ENCODE measurements around the gene ALPL. TPM values are rescaled to one million over a fixed set of nuclear protein-coding genes. Genes with fewer than 3 reads are reported as not detected.

The ALPL gene
- total RNA-seq, 1 donor from 2014 or later, result 10.2 TPM

DNA sequence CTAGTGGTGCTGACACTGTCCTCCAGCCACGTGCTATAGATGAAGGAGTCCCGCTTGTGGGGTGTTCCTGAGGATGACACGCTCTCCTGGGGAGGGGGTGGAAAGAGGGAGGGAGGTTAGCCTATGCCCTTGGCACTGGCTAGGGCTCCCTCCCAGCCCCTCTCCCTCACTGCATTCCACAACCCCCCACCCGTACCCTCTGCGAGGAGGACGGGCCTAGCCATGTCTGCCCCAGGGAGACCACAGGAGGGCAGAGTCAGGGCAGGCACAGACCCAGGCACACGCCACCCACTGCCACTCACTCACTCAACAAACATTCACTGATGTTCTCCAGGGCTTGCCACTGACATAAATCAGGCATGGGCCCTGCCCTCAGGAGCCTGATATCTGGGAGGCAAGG lies 89.2 kb downstream of the ALPL start:
- intact Hi-C loops (cut with micrococcal nuclease), result no loop called here
- H3K27me3 ChIP-seq (ENCODE audit: low read depth), result peaks cover 59% of the 10 kb centered on the region
- no peaks in the 10 kb centered on the region for H3K9me3 ChIP-seq (replicated peaks)
- no peak for DNase-seq
- no peaks in the 10 kb centered on the region for H3K36me3 ChIP-seq
- H3K4me3 ChIP-seq, result no peak overlapping the region
- H3K4me1 ChIP-seq, result no peaks in the 10 kb centered on the region
- TF ChIP-seq, protein P1, sequence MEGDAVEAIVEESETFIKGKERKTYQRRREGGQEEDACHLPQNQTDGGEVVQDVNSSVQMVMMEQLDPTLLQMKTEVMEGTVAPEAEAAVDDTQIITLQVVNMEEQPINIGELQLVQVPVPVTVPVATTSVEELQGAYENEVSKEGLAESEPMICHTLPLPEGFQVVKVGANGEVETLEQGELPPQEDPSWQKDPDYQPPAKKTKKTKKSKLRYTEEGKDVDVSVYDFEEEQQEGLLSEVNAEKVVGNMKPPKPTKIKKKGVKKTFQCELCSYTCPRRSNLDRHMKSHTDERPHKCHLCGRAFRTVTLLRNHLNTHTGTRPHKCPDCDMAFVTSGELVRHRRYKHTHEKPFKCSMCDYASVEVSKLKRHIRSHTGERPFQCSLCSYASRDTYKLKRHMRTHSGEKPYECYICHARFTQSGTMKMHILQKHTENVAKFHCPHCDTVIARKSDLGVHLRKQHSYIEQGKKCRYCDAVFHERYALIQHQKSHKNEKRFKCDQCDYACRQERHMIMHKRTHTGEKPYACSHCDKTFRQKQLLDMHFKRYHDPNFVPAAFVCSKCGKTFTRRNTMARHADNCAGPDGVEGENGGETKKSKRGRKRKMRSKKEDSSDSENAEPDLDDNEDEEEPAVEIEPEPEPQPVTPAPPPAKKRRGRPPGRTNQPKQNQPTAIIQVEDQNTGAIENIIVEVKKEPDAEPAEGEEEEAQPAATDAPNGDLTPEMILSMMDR (IDR thresholded peaks at IDR 0.05; ENCODE audit: borderline replicate concordance), result no peak
- no peak overlapping the region for H3K27ac ChIP-seq (replicated peaks)

DNA sequence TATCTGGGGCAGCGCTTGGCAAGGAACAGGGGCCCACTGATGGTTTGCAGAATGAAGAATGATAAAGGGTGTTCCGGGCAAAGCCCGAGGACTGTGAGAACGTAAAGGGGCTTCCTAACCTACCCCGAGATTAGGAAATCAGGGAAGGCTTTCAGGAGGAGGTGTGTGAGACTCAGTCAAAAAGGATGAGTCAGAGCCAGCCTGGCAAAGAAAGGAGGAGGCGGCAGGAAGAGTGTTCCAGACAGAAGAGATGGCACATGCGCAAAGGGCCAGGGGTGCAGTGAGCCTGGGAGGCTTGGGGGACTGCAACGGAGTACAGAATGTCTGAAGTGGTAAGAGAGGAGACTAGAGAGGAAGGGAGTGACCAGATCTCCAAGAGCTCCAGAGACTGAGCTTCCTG lies 89.7 kb downstream of the ALPL start:
- TF ChIP-seq, protein P1 (IDR thresholded peaks at IDR 0.05; ENCODE audit: borderline replicate concordance), result no peak
- H3K36me3 ChIP-seq, result no peaks in the 10 kb centered on the region
- H3K9me3 ChIP-seq (replicated peaks), result no peaks in the 10 kb centered on the region
- H3K27ac ChIP-seq (replicated peaks), result no peak overlapping the region
- intact Hi-C loops (cut with micrococcal nuclease), result no loop called here
- no peaks in the 10 kb centered on the region for H3K4me1 ChIP-seq
- peaks cover 59% of the 10 kb centered on the region for H3K27me3 ChIP-seq (ENCODE audit: low read depth)
- no peak for DNase-seq
- no peak overlapping the region for H3K4me3 ChIP-seq

DNA sequence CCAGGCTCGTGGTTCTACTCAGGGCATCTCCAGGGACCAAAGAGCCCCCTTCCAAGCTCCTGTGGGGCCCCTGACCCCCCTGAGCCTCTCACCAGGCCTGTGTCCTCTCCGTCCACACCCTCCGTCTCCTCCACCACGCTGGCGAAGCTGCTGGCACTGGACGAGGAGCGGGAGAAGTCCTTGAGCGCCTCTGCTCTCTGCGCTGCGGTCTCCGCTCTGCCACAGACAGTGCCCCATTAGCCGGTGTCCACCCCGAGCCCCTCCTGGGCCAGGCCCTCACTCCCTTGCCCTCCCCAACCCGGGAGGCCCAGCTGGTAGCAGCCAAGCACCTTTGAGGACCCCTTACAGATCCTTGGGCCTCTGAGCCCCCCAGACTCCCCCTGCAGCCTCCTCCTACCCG lies 90.2 kb downstream of the ALPL start:
- peaks cover 59% of the 10 kb centered on the region for H3K27me3 ChIP-seq (ENCODE audit: low read depth)
- intact Hi-C loops (cut with micrococcal nuclease), result no loop called here
- no peak for DNase-seq

DNA sequence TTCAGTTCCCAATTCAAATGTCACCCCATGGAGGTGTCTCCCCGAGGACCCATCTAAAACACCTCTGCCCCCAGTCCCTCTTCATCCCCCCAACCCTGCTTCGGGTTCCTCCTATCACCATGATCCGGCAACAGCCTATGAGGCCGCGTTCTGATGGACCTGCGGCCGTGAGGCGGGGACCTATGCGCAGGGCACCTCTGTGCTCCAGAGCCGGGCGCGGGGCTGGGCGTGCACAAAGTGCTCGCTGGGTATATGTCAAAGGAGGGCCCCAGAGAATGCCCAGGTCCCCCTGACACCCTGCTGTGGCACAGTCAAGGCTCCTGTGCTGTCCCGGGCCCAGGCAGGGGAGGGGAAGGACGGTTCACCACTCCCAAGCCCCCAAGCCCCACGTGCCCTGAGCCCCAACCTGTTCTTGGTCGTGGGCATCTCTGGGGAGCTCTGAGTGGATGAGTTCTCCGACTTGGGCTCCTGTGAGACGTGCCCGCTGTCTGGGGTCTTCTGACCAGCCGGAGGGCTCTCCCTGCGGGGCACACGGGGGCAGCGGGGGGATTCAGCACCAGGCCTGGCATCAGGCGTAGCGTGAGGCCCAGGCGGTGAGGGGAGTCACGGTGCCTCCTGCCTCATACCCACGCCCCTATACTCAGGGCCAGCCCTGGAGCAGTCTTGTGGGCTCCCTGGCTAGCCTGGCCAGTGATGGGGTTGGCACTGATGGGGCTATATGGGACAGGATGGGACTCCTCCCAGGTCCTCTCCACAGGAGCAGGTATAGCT lies 92.2 kb downstream of the ALPL start:
- no peak for DNase-seq
- intact Hi-C loops (cut with micrococcal nuclease), result no loop called here
- TF ChIP-seq, protein P1 (IDR thresholded peaks at IDR 0.05; ENCODE audit: borderline replicate concordance), result no peak

More for the DNA sequence above, 90.2 kb downstream of the ALPL start:
- Histone ChIP-seq H3K36me3 (no peaks in the 10 kb centered on the region), H3K9me3 (replicated peaks) (no peaks in the 10 kb centered on the region), H3K4me3 (no peak overlapping the region), H3K27ac (replicated peaks) (no peak overlapping the region), H3K4me1 (no peaks in the 10 kb centered on the region)
- TF ChIP-seq, protein P1 (IDR thresholded peaks at IDR 0.05; ENCODE audit: borderline replicate concordance), result no peak

DNA sequence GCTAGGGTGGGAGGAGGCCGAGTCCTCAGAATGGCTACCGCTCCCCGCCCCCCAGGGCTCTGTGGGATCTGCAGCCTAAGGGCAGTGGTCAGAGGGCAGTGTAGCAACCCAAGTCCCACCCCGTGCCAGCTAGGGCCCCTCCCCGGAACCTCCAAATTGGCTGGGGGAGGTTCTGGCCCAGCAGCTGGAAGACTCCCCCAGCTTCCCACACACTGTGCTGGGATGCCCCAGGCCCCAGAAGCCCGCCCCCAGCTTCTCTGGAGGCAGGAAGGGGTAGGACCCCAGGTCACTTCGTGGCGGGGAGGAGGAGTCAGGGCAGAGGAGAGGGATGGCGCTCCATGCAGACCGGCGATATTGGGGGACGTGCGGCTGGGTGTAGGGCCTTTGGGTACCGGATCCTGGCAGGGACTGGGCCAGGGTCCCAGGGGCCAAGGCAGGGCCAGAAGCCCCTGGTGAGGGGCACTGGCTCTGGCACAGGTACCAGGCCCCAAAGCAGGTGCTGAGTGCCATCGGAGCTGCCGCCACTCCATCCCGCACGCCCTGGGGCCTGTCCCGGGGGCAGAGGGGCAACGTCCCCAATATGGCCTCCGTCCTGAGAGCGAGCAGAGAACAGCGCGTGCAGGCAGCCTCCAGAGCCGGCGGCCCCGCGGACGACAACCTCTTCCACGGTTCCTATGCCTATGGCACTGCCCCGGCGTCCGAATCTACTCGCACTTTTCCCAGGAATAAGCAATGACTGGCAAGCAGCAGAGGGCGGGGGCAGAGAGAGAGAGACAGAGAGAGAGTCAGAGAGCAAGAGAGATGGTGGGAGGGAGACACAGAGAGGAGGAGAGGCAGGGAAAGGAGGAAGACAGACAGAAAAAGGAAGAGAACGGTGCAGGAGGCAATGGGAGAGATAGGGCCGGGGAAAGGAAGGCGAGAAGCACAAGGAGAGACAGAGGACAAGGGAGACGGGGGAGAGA lies 94.2 kb downstream of the ALPL start:
- H3K9me3 ChIP-seq (replicated peaks), result no peaks in the 10 kb centered on the region
- H3K36me3 ChIP-seq, result no peaks in the 10 kb centered on the region
- H3K27me3 ChIP-seq (ENCODE audit: low read depth), result peaks cover 35% of the 10 kb centered on the region
- TF ChIP-seq, protein P1 (IDR thresholded peaks at IDR 0.05; ENCODE audit: borderline replicate concordance), result no peak
- no peak for DNase-seq
- no peak overlapping the region for H3K4me3 ChIP-seq
- intact Hi-C loops (cut with micrococcal nuclease), result no loop called here
- no peak overlapping the region for H3K27ac ChIP-seq (replicated peaks)
- no peaks in the 10 kb centered on the region for H3K4me1 ChIP-seq

More for the DNA sequence above, 92.2 kb downstream of the ALPL start:
- peaks cover 51% of the 10 kb centered on the region for H3K27me3 ChIP-seq (ENCODE audit: low read depth)
- no peaks in the 10 kb centered on the region for H3K36me3 ChIP-seq
- no peaks in the 10 kb centered on the region for H3K9me3 ChIP-seq (replicated peaks)
- no peak overlapping the region for H3K4me3 ChIP-seq
- no peaks in the 10 kb centered on the region for H3K4me1 ChIP-seq
- no peak overlapping the region for H3K27ac ChIP-seq (replicated peaks)

All from left ventricle myocardium inferior (tissue), 1 donor.